H9 (cell line): ENCODE data around the gene RYR3. TPM values are rescaled to one million over a fixed set of nuclear protein-coding genes. Genes with fewer than 3 reads are reported as not detected.

ENCODE experiments used
- DNase-seq: peaks from one replicate; pipeline ENCODE4 v3.0.0-alpha.2; 2017
- H2AFZ ChIP-seq: one replicate; pipeline ENCODE4 v1.6.1; 2013; ENCODE audit warnings: mild to moderate bottlenecking, low read length, control low read depth, moderate library complexity
- H2AK5ac ChIP-seq: 2 replicates; pipeline ENCODE4 v1.6.1; 2013; ENCODE audit warnings: low read length, control low read depth, mixed read lengths; ENCODE audit not compliant: insufficient read length
- H2BK120ac ChIP-seq: one replicate; pipeline ENCODE4 v1.6.1; 2013; ENCODE audit warnings: low read depth, mild to moderate bottlenecking, low read length, control low read depth, inconsistent platforms; ENCODE audit not compliant: poor library complexity, severe bottlenecking
- H2BK12ac ChIP-seq: 2 replicates; pipeline ENCODE4 v1.6.1; 2013; ENCODE audit warnings: low read length, control low read depth, mixed read lengths, low read depth; ENCODE audit not compliant: insufficient read length
- H2BK15ac ChIP-seq: 2 replicates; pipeline ENCODE4 v1.6.1; 2013; ENCODE audit warnings: low read depth, low read length, control low read depth
- H2BK20ac ChIP-seq: one replicate; pipeline ENCODE4 v1.6.1; 2013; ENCODE audit warnings: low read depth, mild to moderate bottlenecking, low read length, control low read depth, inconsistent platforms; ENCODE audit not compliant: poor library complexity, severe bottlenecking
- H2BK5ac ChIP-seq: 2 replicates; pipeline ENCODE4 v1.6.1; 2013; ENCODE audit warnings: low read length, control low read depth, mixed read lengths; ENCODE audit not compliant: insufficient read length
- H3K14ac ChIP-seq: 2 replicates; pipeline ENCODE4 v1.6.1; 2013; ENCODE audit warnings: low read length, control low read depth; ENCODE audit not compliant: insufficient read depth
- H3K18ac ChIP-seq: 2 replicates; pipeline ENCODE4 v1.6.1; 2013; ENCODE audit warnings: low read depth, mild to moderate bottlenecking, mixed read lengths, low read length, control low read depth; ENCODE audit not compliant: insufficient read length
- H3K23ac ChIP-seq: 2 replicates; pipeline ENCODE4 v1.6.1; 2013; ENCODE audit warnings: low read length, control low read depth, mixed read lengths, low read depth; ENCODE audit not compliant: insufficient read length
- H3K23me2 ChIP-seq: 2 replicates; pipeline ENCODE4 v1.6.1; 2013; ENCODE audit warnings: low read depth, mild to moderate bottlenecking, mixed read lengths, low read length, control low read depth; ENCODE audit not compliant: insufficient read length, poor library complexity, severe bottlenecking
- H3K27ac ChIP-seq: 2 replicates; pipeline ENCODE4 v1.5.1; 2013; ENCODE audit warnings: low read length, control low read depth, mixed read lengths, low read depth; ENCODE audit not compliant: insufficient read length
- H3K27me3 ChIP-seq: 2 replicates; pipeline ENCODE4 v1.6.1; 2013; ENCODE audit warnings: low read length, control low read depth, inconsistent platforms; ENCODE audit not compliant: insufficient read depth
- H3K4ac ChIP-seq: 2 replicates; pipeline ENCODE4 v1.6.1; 2013; ENCODE audit warnings: low read depth, mild to moderate bottlenecking, control low read depth, inconsistent platforms, low read length, moderate library complexity
- H3K4me1 ChIP-seq: 2 replicates; pipeline ENCODE4 v1.6.1; 2013; ENCODE audit warnings: low read length, control low read depth, inconsistent platforms; ENCODE audit not compliant: insufficient read depth
- H3K4me2 ChIP-seq: 2 replicates; pipeline ENCODE4 v1.6.1; 2013; ENCODE audit warnings: low read length, control low read depth, mixed read lengths; ENCODE audit not compliant: insufficient read length, insufficient read depth
- H3K56ac ChIP-seq: 2 replicates; pipeline ENCODE4 v1.6.1; 2013; ENCODE audit warnings: low read depth, mild to moderate bottlenecking, mixed read lengths, low read length, control low read depth; ENCODE audit not compliant: insufficient read length
- H3K79me1 ChIP-seq: 2 replicates; pipeline ENCODE4 v1.6.1; 2013; ENCODE audit warnings: low read depth, mild to moderate bottlenecking, moderate library complexity, low read length, control low read depth, inconsistent platforms; ENCODE audit not compliant: insufficient read depth, poor library complexity, severe bottlenecking
- H3K79me2 ChIP-seq: 2 replicates; pipeline ENCODE4 v1.6.1; 2013; ENCODE audit warnings: low read length, control low read depth, inconsistent platforms; ENCODE audit not compliant: insufficient read depth
- H3K9ac ChIP-seq: 2 replicates; pipeline ENCODE4 v1.6.1; 2013; ENCODE audit warnings: low read length, control low read depth, mixed read lengths; ENCODE audit not compliant: insufficient read length; ENCODE audit errors: extremely low read depth
- H3K9me3 ChIP-seq: one replicate; pipeline ENCODE4 v1.6.1; 2013; ENCODE audit warnings: low read depth, low read length, inconsistent platforms; ENCODE audit not compliant: control insufficient read depth
- H3T11ph ChIP-seq: one replicate; pipeline ENCODE4 v1.6.1; 2013; ENCODE audit warnings: mild to moderate bottlenecking, low read length, control low read depth, inconsistent platforms
- H4K20me1 ChIP-seq: one replicate; pipeline ENCODE4 v1.6.1; 2013; ENCODE audit not compliant: control insufficient read depth, insufficient read length, insufficient read depth
- H4K5ac ChIP-seq: 2 replicates; pipeline ENCODE4 v1.6.1; 2013; ENCODE audit warnings: low read depth, mild to moderate bottlenecking, mixed read lengths, low read length, control low read depth; ENCODE audit not compliant: insufficient read length
- H4K8ac ChIP-seq: replicated peaks from 2 replicates; pipeline ENCODE4 v1.6.1; 2013; ENCODE audit warnings: low read length, control low read depth, mixed read lengths, low read depth; ENCODE audit not compliant: insufficient read length
- H4K91ac ChIP-seq: 2 replicates; pipeline ENCODE4 v1.6.1; 2013; ENCODE audit warnings: low read depth, mild to moderate bottlenecking, moderate library complexity, mixed read lengths, low read length, control low read depth; ENCODE audit not compliant: insufficient read length
- H3K27ac Mint-ChIP-seq, 3 experiments: 2 replicates in 2 of 3; 3 replicates in 1 of 3; pipeline ENCODE4 v1.8.0; 2020 to 2021; ENCODE audit warnings: mixed read lengths in 3 of 3, mild to moderate bottlenecking in 1 of 3, moderate library complexity in 1 of 3
- H3K27me3 Mint-ChIP-seq: 2 replicates; pipeline ENCODE4 v1.8.0; 2021; ENCODE audit warnings: low read depth, mild to moderate bottlenecking, moderate library complexity, mixed read lengths
- H3K36me3 Mint-ChIP-seq, 3 experiments: 2 replicates in 2 of 3; 3 replicates in 1 of 3; pipeline ENCODE4 v1.8.0; 2020 to 2021; ENCODE audit warnings: low read depth in 3 of 3, mixed read lengths in 3 of 3; ENCODE audit not compliant: insufficient read depth in 1 of 3
- H3K4me1 Mint-ChIP-seq, 2 experiments: 2 replicates each; pipeline ENCODE4 v1.8.0; 2020; ENCODE audit warnings: mixed read lengths in 2 of 2
- H3K4me3 Mint-ChIP-seq, 2 experiments: 2 replicates in 1 of 2; 3 replicates in 1 of 2; pipeline ENCODE4 v1.8.0; 2020 to 2021; ENCODE audit warnings: mild to moderate bottlenecking in 2 of 2, mixed read lengths in 2 of 2, moderate library complexity in 1 of 2
- H3K9me3 Mint-ChIP-seq, 2 experiments: 2 replicates in 1 of 2; 3 replicates in 1 of 2; pipeline ENCODE4 v1.8.0; 2020; ENCODE audit warnings: mild to moderate bottlenecking in 2 of 2, mixed read lengths in 2 of 2, moderate library complexity in 1 of 2
- WGBS: extraction: QIAGEN DNeasy Blood & Tissue Kit; methylation state at CpG from one replicate; pipeline ENCODE4 v1.1.7; 2013; ENCODE audit warnings: missing lambda C conversion rate, low lambda C conversion rate, mixed read lengths; ENCODE audit not compliant: insufficient read length; ENCODE audit errors: extremely low coverage; 5-methylcytosine and 5-hydroxymethylcytosine counted together
- total RNA-seq: library from RNA; stranded (reverse); gene quantifications from 2 replicates; pipeline ENCODE4 v1.2.1, GENCODE V29; 2021
- TF ChIP-seq, protein P1 (sequence below): fragments of 200-600 bp; sonication (generic); conservative IDR thresholded peaks from 3 replicates; pipeline ENCODE4 v1.8.0; 2021; ENCODE audit warnings: antibody characterized with exemption, mild to moderate bottlenecking

The RYR3 gene
- total RNA-seq, 1 experiment from 2014 or later, result 0.85 TPM

GRCh38 chr15:33902043-33902442 is 591.3 kb downstream of the RYR3 start:
- Histone ChIP-seq H3T11ph (no peak overlapping the region), H4K8ac (no peak overlapping the region), H3K79me2 (no peaks in the 10 kb centered on the region), H3K79me1 (no peaks in the 10 kb centered on the region), H2BK12ac (no peak overlapping the region), H3K9me3 (no peaks in the 10 kb centered on the region), H3K18ac (no peak overlapping the region), H2AK5ac (no peak overlapping the region), H2AFZ (no peak overlapping the region), H2BK15ac (no peak overlapping the region), H3K4me1 (peaks cover 4% of the 10 kb centered on the region; the same call in 1 of the 2 replicates), H3K27me3 (no peaks in the 10 kb centered on the region), H3K23me2 (no peaks in the 10 kb centered on the region), H3K9ac (no peak overlapping the region), H3K56ac (no peak overlapping the region), H3K4me2 (no peak overlapping the region), H2BK5ac (no peak overlapping the region), H3K14ac (no peak overlapping the region), H3K23ac (no peak overlapping the region), H4K5ac (no peak overlapping the region), H4K91ac (no peak overlapping the region), H2BK20ac (no peak overlapping the region), H3K4ac (no peak overlapping the region), H4K20me1 (no peaks in the 10 kb centered on the region), H2BK120ac (no peak overlapping the region), H3K27ac (no peak overlapping the region)
- no peaks in the 10 kb centered on the region for H3K36me3 Mint-ChIP-seq
- no peak for DNase-seq
- H3K27me3 Mint-ChIP-seq, result no peaks in the 10 kb centered on the region
- peaks cover 11% of the 10 kb centered on the region in 2 experiments for H3K4me1 Mint-ChIP-seq
- H3K4me3 Mint-ChIP-seq, result no peak overlapping the region
- no CpG with 5 or more reads among the region's 1 CpG for WGBS
- H3K9me3 Mint-ChIP-seq, result no peaks in the 10 kb centered on the region
- TF ChIP-seq, protein P1, sequence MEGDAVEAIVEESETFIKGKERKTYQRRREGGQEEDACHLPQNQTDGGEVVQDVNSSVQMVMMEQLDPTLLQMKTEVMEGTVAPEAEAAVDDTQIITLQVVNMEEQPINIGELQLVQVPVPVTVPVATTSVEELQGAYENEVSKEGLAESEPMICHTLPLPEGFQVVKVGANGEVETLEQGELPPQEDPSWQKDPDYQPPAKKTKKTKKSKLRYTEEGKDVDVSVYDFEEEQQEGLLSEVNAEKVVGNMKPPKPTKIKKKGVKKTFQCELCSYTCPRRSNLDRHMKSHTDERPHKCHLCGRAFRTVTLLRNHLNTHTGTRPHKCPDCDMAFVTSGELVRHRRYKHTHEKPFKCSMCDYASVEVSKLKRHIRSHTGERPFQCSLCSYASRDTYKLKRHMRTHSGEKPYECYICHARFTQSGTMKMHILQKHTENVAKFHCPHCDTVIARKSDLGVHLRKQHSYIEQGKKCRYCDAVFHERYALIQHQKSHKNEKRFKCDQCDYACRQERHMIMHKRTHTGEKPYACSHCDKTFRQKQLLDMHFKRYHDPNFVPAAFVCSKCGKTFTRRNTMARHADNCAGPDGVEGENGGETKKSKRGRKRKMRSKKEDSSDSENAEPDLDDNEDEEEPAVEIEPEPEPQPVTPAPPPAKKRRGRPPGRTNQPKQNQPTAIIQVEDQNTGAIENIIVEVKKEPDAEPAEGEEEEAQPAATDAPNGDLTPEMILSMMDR, result no peak
- H3K27ac Mint-ChIP-seq, result no peak overlapping the region
